Dermis microvascular lymphatic vessel endothelial cell (primary cell): ENCODE measurements around the gene CSPG4. TPM values are rescaled to one million over a fixed set of nuclear protein-coding genes. Genes with fewer than 3 reads are reported as not detected.
"Not testable (repeated sequence)": the region's sequence is repeated elsewhere in the genome, so short reads cannot be mapped to it uniquely, and the experiment has no call there.

Source experiments
- DNase-seq, 2 donors: peaks; one replicate each; pipeline versions ENCODE4 v3.0.0 to v3.0.0-alpha.2; 2010; ENCODE audit warnings: low read depth in 2 of 2
- total RNA-seq: library from RNA; depleted of rRNA; stranded (reverse); fragments of >200 nt; gene quantifications from 2 replicates; pipeline ENCODE4 v1.2.1, GENCODE V29; 2014

CSPG4 gene, protein sequence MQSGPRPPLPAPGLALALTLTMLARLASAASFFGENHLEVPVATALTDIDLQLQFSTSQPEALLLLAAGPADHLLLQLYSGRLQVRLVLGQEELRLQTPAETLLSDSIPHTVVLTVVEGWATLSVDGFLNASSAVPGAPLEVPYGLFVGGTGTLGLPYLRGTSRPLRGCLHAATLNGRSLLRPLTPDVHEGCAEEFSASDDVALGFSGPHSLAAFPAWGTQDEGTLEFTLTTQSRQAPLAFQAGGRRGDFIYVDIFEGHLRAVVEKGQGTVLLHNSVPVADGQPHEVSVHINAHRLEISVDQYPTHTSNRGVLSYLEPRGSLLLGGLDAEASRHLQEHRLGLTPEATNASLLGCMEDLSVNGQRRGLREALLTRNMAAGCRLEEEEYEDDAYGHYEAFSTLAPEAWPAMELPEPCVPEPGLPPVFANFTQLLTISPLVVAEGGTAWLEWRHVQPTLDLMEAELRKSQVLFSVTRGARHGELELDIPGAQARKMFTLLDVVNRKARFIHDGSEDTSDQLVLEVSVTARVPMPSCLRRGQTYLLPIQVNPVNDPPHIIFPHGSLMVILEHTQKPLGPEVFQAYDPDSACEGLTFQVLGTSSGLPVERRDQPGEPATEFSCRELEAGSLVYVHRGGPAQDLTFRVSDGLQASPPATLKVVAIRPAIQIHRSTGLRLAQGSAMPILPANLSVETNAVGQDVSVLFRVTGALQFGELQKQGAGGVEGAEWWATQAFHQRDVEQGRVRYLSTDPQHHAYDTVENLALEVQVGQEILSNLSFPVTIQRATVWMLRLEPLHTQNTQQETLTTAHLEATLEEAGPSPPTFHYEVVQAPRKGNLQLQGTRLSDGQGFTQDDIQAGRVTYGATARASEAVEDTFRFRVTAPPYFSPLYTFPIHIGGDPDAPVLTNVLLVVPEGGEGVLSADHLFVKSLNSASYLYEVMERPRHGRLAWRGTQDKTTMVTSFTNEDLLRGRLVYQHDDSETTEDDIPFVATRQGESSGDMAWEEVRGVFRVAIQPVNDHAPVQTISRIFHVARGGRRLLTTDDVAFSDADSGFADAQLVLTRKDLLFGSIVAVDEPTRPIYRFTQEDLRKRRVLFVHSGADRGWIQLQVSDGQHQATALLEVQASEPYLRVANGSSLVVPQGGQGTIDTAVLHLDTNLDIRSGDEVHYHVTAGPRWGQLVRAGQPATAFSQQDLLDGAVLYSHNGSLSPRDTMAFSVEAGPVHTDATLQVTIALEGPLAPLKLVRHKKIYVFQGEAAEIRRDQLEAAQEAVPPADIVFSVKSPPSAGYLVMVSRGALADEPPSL (N-terminal part only)
- total RNA-seq: under 0.01 and 0.13 TPM in 2 replicates

GRCh38 chr15:75712668-75713337, at the start of gene CSPG4:
TSS of gene CSPG4 (minus strand) at chr15:75712848. CDS start at chr15:75712755, 93 bp downstream.
- no peak for DNase-seq

DNA sequence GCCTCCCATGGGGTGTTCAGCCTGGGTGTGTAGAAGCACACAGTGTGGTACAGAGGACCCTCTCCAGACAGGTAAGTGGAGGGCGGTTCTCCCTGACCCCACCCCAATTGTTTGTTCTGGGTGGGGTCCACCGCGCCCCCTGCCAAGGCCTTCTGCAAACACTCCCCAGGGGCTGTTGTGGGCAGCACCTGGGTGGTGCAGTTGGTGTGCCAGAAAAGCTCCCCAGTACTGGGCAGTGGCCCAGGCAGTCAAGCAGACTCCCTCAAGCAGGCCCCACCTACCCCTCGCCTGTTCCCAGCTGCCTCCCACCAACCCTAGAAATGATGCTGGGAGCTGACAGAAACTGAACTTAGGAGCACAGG, 49.7 kb upstream of the CSPG4 start:
- DNase-seq: not testable (repeated sequence)

GRCh38 chr15:75761446-75762356, 49.1 kb upstream of the CSPG4 start:
- no peak for DNase-seq

- no peak for DNase-seq
These were observed 48.2 kb upstream of the CSPG4 start for GRCh38 chr15:75760704-75761435.

GRCh38 chr15:75760131-75760520, 47.5 kb upstream of the CSPG4 start:
- DNase-seq: not testable (repeated sequence)

- no peak for DNase-seq
These were observed 46.9 kb upstream of the CSPG4 start for GRCh38 chr15:75759416-75760130.

DNA sequence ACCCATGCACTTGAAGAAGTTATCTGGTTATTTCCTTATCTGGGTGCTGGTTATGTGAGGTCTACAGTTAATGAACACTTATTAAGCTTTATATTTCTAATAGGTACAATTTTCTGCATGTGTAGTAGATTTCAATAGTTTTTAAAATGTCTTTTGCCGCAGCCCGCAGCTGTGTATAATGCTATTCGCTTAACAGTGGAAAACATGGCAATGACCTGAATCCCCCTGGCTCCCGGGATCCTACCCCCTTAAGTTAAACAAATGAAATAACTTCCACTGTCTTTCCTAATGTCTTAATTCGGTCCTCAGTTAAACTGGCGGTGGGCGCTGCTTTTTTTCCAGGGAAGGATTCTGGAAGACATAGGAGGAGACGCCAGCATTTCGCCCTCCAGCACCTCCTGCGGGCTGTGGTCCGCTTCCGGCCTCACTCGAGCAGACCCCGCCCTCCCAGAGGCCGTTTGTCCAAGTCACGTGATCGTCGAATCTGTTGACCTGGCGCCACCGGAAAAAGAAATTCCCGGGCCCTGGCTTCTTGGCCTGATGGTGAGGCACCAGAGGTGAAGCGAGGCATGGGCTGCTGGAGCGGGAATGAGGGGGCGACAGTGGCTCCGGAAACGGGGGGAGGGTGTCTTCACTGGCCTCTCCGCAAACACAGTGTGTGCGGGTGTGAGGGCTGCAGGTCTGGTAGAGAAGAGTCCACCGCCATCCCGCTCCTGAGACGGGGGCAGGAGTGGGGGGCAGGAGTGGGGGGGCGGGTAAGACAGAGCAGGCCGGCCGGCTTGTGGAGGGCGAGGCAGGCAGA, 45.6 kb upstream of the CSPG4 start:
- peak; percentile 9 to 63 for DNase-seq

DNA sequence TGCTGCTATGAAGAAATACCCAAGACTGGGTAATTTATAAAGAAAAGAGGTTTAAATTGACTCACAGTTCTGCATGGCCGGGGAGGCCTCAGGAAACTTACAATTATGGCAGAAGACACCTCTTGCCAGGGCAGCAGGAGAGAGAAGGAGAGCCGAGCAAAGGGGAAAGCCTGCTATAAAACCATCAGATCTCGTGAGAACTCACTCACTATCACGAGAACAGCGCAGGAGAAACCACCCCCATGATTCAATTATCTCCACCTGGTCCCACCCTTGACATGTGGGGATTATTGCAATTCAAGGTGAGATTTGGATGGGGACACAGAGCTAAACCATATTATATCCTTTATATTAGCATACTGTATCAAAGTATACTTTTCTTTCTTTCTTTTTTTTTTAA, 42.2 kb upstream of the CSPG4 start:
- not testable (repeated sequence) for DNase-seq

GRCh38 chr15:75753145-75753544, 40.5 kb upstream of the CSPG4 start:
- no peak for DNase-seq

- no peak for DNase-seq
These were observed 39.2 kb upstream of the CSPG4 start for GRCh38 chr15:75751891-75752290.

GRCh38 chr15:75751116-75751875, 38.6 kb upstream of the CSPG4 start:
- DNase-seq: no peak

DNA sequence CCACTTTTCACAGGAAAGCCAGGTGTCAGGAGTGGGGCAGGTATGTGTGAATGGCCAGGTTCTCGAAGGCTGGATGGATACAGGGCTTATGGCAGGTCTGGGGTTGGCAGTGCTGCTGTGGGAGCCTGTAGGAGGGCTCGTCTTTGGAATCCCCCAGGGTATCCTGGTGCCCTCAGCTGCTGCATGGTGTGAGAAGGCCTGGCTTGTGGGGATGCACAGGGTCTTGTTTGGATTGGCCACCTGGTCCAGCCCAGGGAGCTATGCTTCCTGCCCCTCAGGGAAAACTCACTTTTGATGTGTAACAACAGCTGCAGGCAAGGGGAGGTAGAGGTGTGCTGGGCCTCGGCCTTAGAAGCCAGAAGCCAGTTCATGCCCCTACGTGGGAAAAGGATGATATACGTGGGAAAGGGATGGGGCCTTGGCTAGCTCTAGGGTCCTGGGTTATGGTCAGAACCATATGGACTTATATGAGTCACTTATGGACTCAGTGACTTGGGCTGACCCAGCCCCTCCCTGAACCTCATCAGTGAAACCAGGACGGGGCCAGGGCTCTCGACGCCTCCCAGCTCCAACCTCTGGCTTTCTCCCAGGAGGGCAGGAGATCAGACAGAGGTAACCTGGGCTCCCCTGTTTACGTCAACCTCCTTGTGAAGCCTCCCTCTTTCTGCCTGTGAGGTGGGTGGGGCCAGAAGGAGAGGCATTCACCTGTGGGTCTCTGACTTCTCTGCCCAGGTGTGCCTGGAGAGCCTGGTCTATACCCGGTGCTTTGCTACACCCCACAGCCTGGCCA, 37.8 kb upstream of the CSPG4 start:
- DNase-seq: no peak

DNA sequence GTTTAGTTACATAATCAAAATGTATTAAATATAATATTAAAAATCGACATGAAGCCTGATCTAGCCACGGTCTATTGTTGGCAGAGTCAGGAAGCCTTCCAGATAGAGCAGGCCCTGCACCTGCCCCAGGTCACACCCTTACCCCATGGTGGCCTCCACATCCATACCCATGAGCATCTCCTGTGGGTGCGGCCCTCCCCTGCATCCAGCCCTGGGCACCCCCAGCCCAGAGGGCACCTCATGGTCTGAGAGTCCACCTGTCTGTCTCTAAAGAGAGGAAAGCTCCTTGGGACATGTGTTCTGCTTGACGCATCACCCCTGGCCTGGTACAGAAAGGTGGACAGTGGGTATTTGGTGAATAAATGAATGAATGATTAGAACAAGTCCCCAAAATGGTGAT, 37.2 kb upstream of the CSPG4 start:
- DNase-seq: no peak

DNA sequence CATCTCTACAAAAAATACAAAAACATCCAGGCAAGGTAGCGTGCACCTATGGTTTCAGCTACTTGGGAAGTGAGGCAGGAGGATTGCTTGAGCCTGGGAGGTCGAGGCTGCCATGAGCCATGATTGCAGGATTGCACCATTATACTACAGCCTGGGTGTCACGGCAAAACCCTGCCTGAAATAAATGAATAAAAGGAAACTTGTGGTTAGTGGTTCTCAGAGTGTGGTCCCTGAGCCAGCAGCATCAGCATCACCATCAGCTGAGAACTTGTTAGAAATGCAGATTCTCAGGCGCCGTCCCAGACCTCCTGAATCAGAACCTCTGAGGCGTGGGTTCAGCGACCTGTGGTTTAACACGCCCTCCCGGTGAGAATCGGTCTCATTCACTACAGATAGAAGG, 36.2 kb upstream of the CSPG4 start:
- not testable (repeated sequence) for DNase-seq

- not testable (repeated sequence) for DNase-seq
These were observed 34.5 kb upstream of the CSPG4 start for GRCh38 chr15:75747121-75747520.

- no peak for DNase-seq
These were observed 32.7 kb upstream of the CSPG4 start for GRCh38 chr15:75745305-75745704.
